ACHN (cell line): ENCODE results near the gene NELFCD.
A peak's percentile ranks its signal among the peaks of the same experiment; 100 is the strongest.
"Not testable (repeated sequence)": the region's sequence is repeated elsewhere in the genome, so short reads cannot be mapped to it uniquely, and the experiment has no call there.

ENCODE experiments used
- DNase-seq: peaks from one replicate; pipeline ENCODE4 v3.0.0-alpha.2; 2015
- in situ Hi-C: cut with HindIII; loops from 2 replicates; pipeline ENCODE4 v1.10.0; 2017; ENCODE audit warnings: low sequenced_read_pairs, low pct_ligation_motif_present, low pct_unique_long_range_greater_than_20kb

The NELFCD gene

GRCh38 chr20:58980711-58981627 is at the start of gene NELFCD:
NELFCD (plus strand) TSS chr20:58981256; CDS start chr20:58981310, 54 bp downstream.
- peak; percentile 89 for DNase-seq
- in situ Hi-C loops: no loop called here

GRCh38 chr20:58932170-58932569 is 48.9 kb upstream of the NELFCD start:
- no peak for DNase-seq
- in situ Hi-C loops: no loop called here

- no peak for DNase-seq
- in situ Hi-C loops: no loop called here
Observed at GRCh38 chr20:58938078-58938477, 43.0 kb upstream of the NELFCD start.

- in situ Hi-C loops: no loop called here
Observed at GRCh38 chr20:58938541-58938940, 42.5 kb upstream of the NELFCD start.

GRCh38 chr20:58941471-58941870 is 39.6 kb upstream of the NELFCD start:
- in situ Hi-C loops: no loop called here
- no peak for DNase-seq

More at GRCh38 chr20:58938541-58938940, 42.5 kb upstream of the NELFCD start:
- DNase-seq: no peak

- in situ Hi-C loops: no loop called here
- no peak for DNase-seq
Observed at GRCh38 chr20:58942549-58942948, 38.5 kb upstream of the NELFCD start.

- no peak for DNase-seq
- in situ Hi-C loops: no loop called here
Observed at GRCh38 chr20:58944610-58945009, 36.4 kb upstream of the NELFCD start.

- DNase-seq: no peak
- in situ Hi-C loops: no loop called here
Observed at GRCh38 chr20:58945965-58946631, 35.0 kb upstream of the NELFCD start.

GRCh38 chr20:58947797-58948388 is 33.2 kb upstream of the NELFCD start:
- DNase-seq, in situ Hi-C loops: not testable (repeated sequence)

- no peak for DNase-seq
- in situ Hi-C loops: no loop called here
Observed at GRCh38 chr20:58950603-58951002, 30.5 kb upstream of the NELFCD start.

GRCh38 chr20:58953050-58953449 is 28.0 kb upstream of the NELFCD start:
- in situ Hi-C loops: no loop called here
- no peak for DNase-seq

GRCh38 chr20:58956078-58956477 is 25.0 kb upstream of the NELFCD start:
- in situ Hi-C loops: no loop called here
- DNase-seq: no peak

- in situ Hi-C loops: no loop called here
- no peak for DNase-seq
Observed at GRCh38 chr20:58959652-58960051, 21.4 kb upstream of the NELFCD start.

GRCh38 chr20:58963060-58963584 is 17.9 kb upstream of the NELFCD start:
- in situ Hi-C loops: no loop called here
- no peak for DNase-seq

- in situ Hi-C loops, DNase-seq: not testable (repeated sequence)
Observed at GRCh38 chr20:58963922-58964321, 17.1 kb upstream of the NELFCD start.

GRCh38 chr20:58965270-58966064 is 15.6 kb upstream of the NELFCD start:
- in situ Hi-C loops: no loop called here
- no peak for DNase-seq

- in situ Hi-C loops: no loop called here
- no peak for DNase-seq
Observed at GRCh38 chr20:58967652-58968429, 13.2 kb upstream of the NELFCD start.

GRCh38 chr20:58969439-58969838 is 11.6 kb upstream of the NELFCD start:
- DNase-seq: no peak
- in situ Hi-C loops: no loop called here
